Measurements from ENCODE around the gene UNK.

GRCh38 chr17:75752802-75753513, 31.6 kb upstream of the UNK start:
- no peak for TF ChIP-seq EZH2phosphoT487 (IDR thresholded peaks at IDR 0.05; ENCODE audit: insufficient read depth, low read depth)
- TF ChIP-seq EZH2 (IDR thresholded peaks at IDR 0.05; ENCODE audit: insufficient read depth, poor library complexity, severe bottlenecking): no peak
